Measurements from ENCODE around the gene LAMA3. TPM values are rescaled to one million over a fixed set of nuclear protein-coding genes. Genes with fewer than 3 reads are reported as not detected.

Gene LAMA3
- total RNA-seq, 2 donors from 2014 or later, result 30.1 to 34.2 TPM

GRCh38 chr18:23825496-23825895 is 136.2 kb downstream of the LAMA3 start:
- H3K4me3 ChIP-seq, result peak overlapping the region; percentile 18
- H3K36me3 ChIP-seq, result no peaks in the 10 kb centered on the region
- ATAC-seq (ENCODE audit: insufficient number of reproducible peaks, low FRiP score, low read depth) (no peak), DNase-seq (ENCODE audit: low spot score) (no peak)
- H3K27me3 ChIP-seq (replicated peaks; ENCODE audit: insufficient read depth), result no peaks in the 10 kb centered on the region
- H3K4me1 ChIP-seq (ENCODE audit: control insufficient read depth in 1 of 2, low read depth in 2 of 2), result peaks cover 25 to 30% of the 10 kb centered on the region in 2 donors
- TF ChIP-seq CTCF (IDR thresholded peaks at IDR 0.05), result no peak
- peak overlapping the region; percentile 46 to 81 for H3K27ac ChIP-seq
- no peaks in the 10 kb centered on the region for H3K9me3 ChIP-seq

- Histone ChIP-seq H3K4me3 (peak overlapping the region; percentile 18), H3K27ac (peak overlapping the region; percentile 46 to 81), H3K9me3 (no peaks in the 10 kb centered on the region), H3K36me3 (no peaks in the 10 kb centered on the region), H3K27me3 (replicated peaks; ENCODE audit: insufficient read depth) (no peaks in the 10 kb centered on the region), H3K4me1 (ENCODE audit: control insufficient read depth in 1 of 2, low read depth in 2 of 2) (peaks cover 25 to 30% of the 10 kb centered on the region in 2 donors)
- ATAC-seq (ENCODE audit: insufficient number of reproducible peaks, low FRiP score, low read depth) (peak; percentile 96), DNase-seq (ENCODE audit: low spot score) (peak; percentile 64)
- TF ChIP-seq CTCF (IDR thresholded peaks at IDR 0.05), result no peak
Observed at GRCh38 chr18:23825978-23826405, 136.7 kb downstream of the LAMA3 start.

- Histone ChIP-seq H3K4me1 (ENCODE audit: control insufficient read depth in 1 of 2, low read depth in 2 of 2) (peaks cover 25 to 30% of the 10 kb centered on the region in 2 donors), H3K36me3 (no peaks in the 10 kb centered on the region), H3K27ac (peak overlapping the region; percentile 46 to 81), H3K27me3 (replicated peaks; ENCODE audit: insufficient read depth) (no peaks in the 10 kb centered on the region), H3K9me3 (no peaks in the 10 kb centered on the region), H3K4me3 (no peak overlapping the region)
- TF ChIP-seq CTCF (IDR thresholded peaks at IDR 0.05), result no peak
- DNase-seq (ENCODE audit: low spot score) (no peak), ATAC-seq (ENCODE audit: insufficient number of reproducible peaks, low FRiP score, low read depth) (no peak)
Observed at GRCh38 chr18:23826850-23827620, 137.8 kb downstream of the LAMA3 start.

- H3K27ac ChIP-seq, result peak overlapping the region; percentile 46 to 81
- TF ChIP-seq CTCF (IDR thresholded peaks at IDR 0.05), result no peak
- peaks cover 25 to 30% of the 10 kb centered on the region in 2 donors for H3K4me1 ChIP-seq (ENCODE audit: control insufficient read depth in 1 of 2, low read depth in 2 of 2)
- H3K27me3 ChIP-seq (replicated peaks; ENCODE audit: insufficient read depth), result no peaks in the 10 kb centered on the region
- no peaks in the 10 kb centered on the region for H3K36me3 ChIP-seq
- H3K9me3 ChIP-seq, result no peaks in the 10 kb centered on the region
- no peak for DNase-seq (ENCODE audit: low spot score)
- no peak overlapping the region for H3K4me3 ChIP-seq
- no peak for ATAC-seq (ENCODE audit: insufficient number of reproducible peaks, low FRiP score, low read depth)
Observed at GRCh38 chr18:23827681-23828080, 138.4 kb downstream of the LAMA3 start.

GRCh38 chr18:23828426-23828825 is 139.2 kb downstream of the LAMA3 start:
- peaks cover 25 to 30% of the 10 kb centered on the region in 2 donors for H3K4me1 ChIP-seq (ENCODE audit: control insufficient read depth in 1 of 2, low read depth in 2 of 2)
- no peaks in the 10 kb centered on the region for H3K27me3 ChIP-seq (replicated peaks; ENCODE audit: insufficient read depth)
- H3K9me3 ChIP-seq, result no peaks in the 10 kb centered on the region
- no peak for TF ChIP-seq CTCF (IDR thresholded peaks at IDR 0.05)
- no peak for ATAC-seq (ENCODE audit: insufficient number of reproducible peaks, low FRiP score, low read depth)
- no peak for DNase-seq (ENCODE audit: low spot score)
- H3K36me3 ChIP-seq, result no peaks in the 10 kb centered on the region
- H3K4me3 ChIP-seq, result no peak overlapping the region
- H3K27ac ChIP-seq, result no peak overlapping the region
